Trophoblast cell (in vitro differentiated cells and primary cell): ENCODE data around the gene KRT6A.

ENCODE experiments used
- DNase-seq, 2 donors: peaks; one replicate each; pipeline ENCODE4 v3.0.0-alpha.2; 2016
- H2AFZ ChIP-seq: 2 replicates; pipeline ENCODE4 v1.6.1; 2013; ENCODE audit warnings: low read length, moderate library complexity, mild to moderate bottlenecking; ENCODE audit not compliant: insufficient read depth, poor library complexity
- H2AK5ac ChIP-seq: 2 replicates; pipeline ENCODE4 v1.6.1; 2013; ENCODE audit warnings: mild to moderate bottlenecking, low read length
- H2BK120ac ChIP-seq: 2 replicates; pipeline ENCODE4 v1.6.1; 2013; ENCODE audit warnings: low read length, mild to moderate bottlenecking, moderate library complexity; ENCODE audit not compliant: insufficient read depth, poor library complexity
- H2BK12ac ChIP-seq: 2 replicates; pipeline ENCODE4 v1.6.1; 2013; ENCODE audit warnings: mild to moderate bottlenecking, low read length, moderate library complexity
- H2BK5ac ChIP-seq: 2 replicates; pipeline ENCODE4 v1.6.1; 2013; ENCODE audit warnings: low read length, low read depth, moderate library complexity, mild to moderate bottlenecking; ENCODE audit not compliant: poor library complexity
- H3K14ac ChIP-seq: 2 replicates; pipeline ENCODE4 v1.6.1; 2013; ENCODE audit warnings: mild to moderate bottlenecking, low read length
- H3K18ac ChIP-seq: 2 replicates; pipeline ENCODE4 v1.6.1; 2013; ENCODE audit warnings: mild to moderate bottlenecking, low read length
- H3K23ac ChIP-seq: 2 replicates; pipeline ENCODE4 v1.6.1; 2013; ENCODE audit warnings: low read length
- H3K27ac ChIP-seq: 2 replicates; pipeline ENCODE4 v1.5.1; 2013; ENCODE audit warnings: low read depth, mild to moderate bottlenecking, inconsistent platforms, low read length, moderate library complexity
- H3K27me3 ChIP-seq: 2 replicates; pipeline ENCODE4 v1.6.1; 2013; ENCODE audit warnings: inconsistent platforms, mild to moderate bottlenecking, low read length, moderate library complexity; ENCODE audit not compliant: insufficient read depth
- H3K36me3 ChIP-seq, 2 experiments: 1 replicate in 1 of 2; 2 replicates in 1 of 2; pipeline ENCODE4 v1.6.1; 2013; ENCODE audit warnings: low read length in 2 of 2, mild to moderate bottlenecking in 2 of 2, moderate library complexity in 1 of 2; ENCODE audit not compliant: insufficient read depth in 2 of 2, control insufficient read depth in 1 of 2
- H3K4ac ChIP-seq: 2 replicates; pipeline ENCODE4 v1.6.1; 2013; ENCODE audit warnings: low read depth, mild to moderate bottlenecking, low read length, moderate library complexity
- H3K4me1 ChIP-seq, 2 experiments: 1 replicate in 1 of 2; 2 replicates in 1 of 2; pipeline ENCODE4 v1.6.1; 2013; ENCODE audit warnings: low read length in 2 of 2, mild to moderate bottlenecking in 2 of 2, moderate library complexity in 1 of 2; ENCODE audit not compliant: insufficient read depth in 2 of 2, control insufficient read depth in 1 of 2
- H3K4me2 ChIP-seq: 2 replicates; pipeline ENCODE4 v1.6.1; 2013; ENCODE audit warnings: inconsistent platforms, mild to moderate bottlenecking, low read length, moderate library complexity
- H3K4me3 ChIP-seq: 2 replicates; pipeline ENCODE4 v1.5.1; 2013; ENCODE audit warnings: mild to moderate bottlenecking, low read depth, low read length, inconsistent platforms
- H3K79me1 ChIP-seq: one replicate; pipeline ENCODE4 v1.6.1; 2013; ENCODE audit warnings: low read length
- H3K79me2 ChIP-seq: 2 replicates; pipeline ENCODE4 v1.6.1; 2013; ENCODE audit warnings: low read length, mild to moderate bottlenecking; ENCODE audit not compliant: control insufficient read depth, insufficient read depth, poor library complexity
- H3K9ac ChIP-seq: 2 replicates; pipeline ENCODE4 v1.6.1; 2013; ENCODE audit warnings: mild to moderate bottlenecking, low read length
- H3K9me3 ChIP-seq: 2 replicates; pipeline ENCODE4 v1.6.1; 2013; ENCODE audit warnings: low read depth, mild to moderate bottlenecking, control low read depth, inconsistent platforms, low read length; ENCODE audit not compliant: insufficient read depth
- H4K12ac ChIP-seq: 2 replicates; pipeline ENCODE4 v1.6.1; 2013; ENCODE audit warnings: low read depth, mild to moderate bottlenecking, low read length, moderate library complexity
- H4K8ac ChIP-seq: 2 replicates; pipeline ENCODE4 v1.6.1; 2013; ENCODE audit warnings: low read depth, mild to moderate bottlenecking, low read length, moderate library complexity
- H4K91ac ChIP-seq: one replicate; pipeline ENCODE4 v1.6.1; 2013; ENCODE audit warnings: low read depth, mild to moderate bottlenecking, low read length, moderate library complexity
- WGBS: extraction: QIAGEN DNeasy Blood & Tissue Kit; methylation state at CpG from one replicate; pipeline ENCODE4 v1.1.7; 2013; ENCODE audit warnings: missing lambda C conversion rate; ENCODE audit not compliant: insufficient read length, insufficient coverage; ENCODE audit errors: extremely low coverage; 5-methylcytosine and 5-hydroxymethylcytosine counted together

The KRT6A gene

DNA sequence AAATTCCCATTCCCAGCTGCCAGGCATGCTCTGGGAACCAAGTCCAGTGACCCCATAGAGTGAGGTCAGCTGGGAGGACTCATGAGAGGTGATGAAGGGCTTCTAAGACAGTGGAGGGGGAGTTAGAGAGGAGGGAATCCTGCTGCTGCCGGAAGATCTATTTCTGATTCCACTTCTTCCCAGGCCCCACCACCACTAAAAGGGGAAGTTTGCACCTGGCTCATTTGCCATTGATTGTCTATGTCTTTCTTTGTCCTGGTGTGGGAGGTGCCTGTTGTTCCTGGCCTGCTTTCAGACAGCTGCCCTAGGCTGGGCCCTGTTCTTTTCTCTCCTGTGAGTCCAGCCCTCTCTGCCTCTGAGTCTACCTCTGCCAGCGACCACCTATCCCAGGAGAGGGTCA lies 3.0 kb upstream of the KRT6A start:
- Histone ChIP-seq H4K91ac (peak overlapping the region; percentile 45), H3K4ac (no peak overlapping the region), H2BK120ac (no peak overlapping the region), H2BK12ac (peak overlapping the region; percentile 23), H4K8ac (no peak overlapping the region), H3K23ac (no peak overlapping the region), H3K79me2 (no peaks in the 10 kb centered on the region), H2AFZ (no peak overlapping the region), H3K79me1 (no peaks in the 10 kb centered on the region), H3K4me3 (no peak overlapping the region), H2AK5ac (no peak overlapping the region), H4K12ac (no peak overlapping the region), H3K36me3 (no peaks in the 10 kb centered on the region), H3K4me1 (peaks cover 10 to 12% of the 10 kb centered on the region in 2 experiments), H2BK5ac (peak overlapping the region; percentile 11), H3K18ac (no peak overlapping the region), H3K9ac (no peak overlapping the region), H3K4me2 (no peak overlapping the region), H3K9me3 (peaks cover 1% of the 10 kb centered on the region), H3K27ac (peak overlapping the region; percentile 59), H3K14ac (no peak overlapping the region), H3K27me3 (no peaks in the 10 kb centered on the region)
- WGBS, result no CpG with 5 or more reads among the region's 2 CpGs
- no peak for DNase-seq

DNA sequence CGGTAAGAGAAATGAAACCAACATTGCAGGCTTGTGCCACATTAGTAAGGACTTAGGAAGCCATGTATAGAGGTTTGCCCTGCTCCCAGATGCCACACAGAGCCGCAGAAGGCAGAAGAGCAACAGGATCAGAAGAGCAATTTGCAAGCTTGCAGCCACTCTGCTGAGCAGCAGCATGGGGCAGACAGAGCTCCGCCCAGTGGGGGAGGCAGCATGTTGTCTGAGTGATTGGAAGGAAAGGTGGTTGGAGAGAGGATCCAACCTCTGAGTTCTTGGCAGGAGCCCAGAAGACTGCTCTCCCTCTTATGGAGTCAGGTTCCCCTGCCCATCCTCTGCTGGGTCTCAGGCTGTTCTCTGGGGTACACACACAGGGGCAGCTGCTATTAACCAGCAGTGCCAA lies 2.3 kb upstream of the KRT6A start:
- Histone ChIP-seq H3K79me2 (no peaks in the 10 kb centered on the region), H3K27ac (no peak overlapping the region), H3K4ac (no peak overlapping the region), H2AK5ac (no peak overlapping the region), H3K27me3 (no peaks in the 10 kb centered on the region), H2AFZ (no peak overlapping the region), H3K9ac (no peak overlapping the region), H4K91ac (no peak overlapping the region), H3K79me1 (no peaks in the 10 kb centered on the region), H3K4me1 (peaks cover 10 to 12% of the 10 kb centered on the region in 2 experiments), H3K18ac (no peak overlapping the region), H4K12ac (no peak overlapping the region), H4K8ac (no peak overlapping the region), H2BK12ac (no peak overlapping the region), H2BK5ac (no peak overlapping the region), H3K36me3 (no peaks in the 10 kb centered on the region), H2BK120ac (no peak overlapping the region), H3K14ac (no peak overlapping the region), H3K4me3 (no peak overlapping the region), H3K9me3 (no peaks in the 10 kb centered on the region), H3K23ac (no peak overlapping the region), H3K4me2 (no peak overlapping the region)
- DNase-seq, result peak in 1 of 2 donors; percentile 18
- WGBS, result no CpG with 5 or more reads among the region's 3 CpGs

DNA sequence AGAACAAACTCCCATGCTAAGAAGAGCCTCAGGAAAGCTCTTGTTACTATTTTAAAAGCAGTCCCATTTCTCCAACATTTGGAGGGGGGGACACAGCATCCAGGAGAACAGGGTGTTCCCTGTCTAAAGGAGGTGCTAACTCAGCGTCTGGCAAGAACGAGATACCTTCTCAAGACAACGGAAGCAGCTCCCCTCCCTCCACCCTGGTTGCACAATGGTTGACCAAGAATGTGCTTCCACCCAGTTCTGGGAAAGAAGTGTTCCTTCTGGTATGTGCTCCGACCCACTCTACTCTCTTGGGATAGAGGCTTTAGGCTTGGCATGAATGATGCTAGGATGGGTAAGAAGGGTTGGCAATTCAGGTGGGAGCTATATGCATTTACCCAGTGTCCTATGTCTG lies 1.5 kb upstream of the KRT6A start:
- no CpG with 5 or more reads among the region's 4 CpGs for WGBS

DNA sequence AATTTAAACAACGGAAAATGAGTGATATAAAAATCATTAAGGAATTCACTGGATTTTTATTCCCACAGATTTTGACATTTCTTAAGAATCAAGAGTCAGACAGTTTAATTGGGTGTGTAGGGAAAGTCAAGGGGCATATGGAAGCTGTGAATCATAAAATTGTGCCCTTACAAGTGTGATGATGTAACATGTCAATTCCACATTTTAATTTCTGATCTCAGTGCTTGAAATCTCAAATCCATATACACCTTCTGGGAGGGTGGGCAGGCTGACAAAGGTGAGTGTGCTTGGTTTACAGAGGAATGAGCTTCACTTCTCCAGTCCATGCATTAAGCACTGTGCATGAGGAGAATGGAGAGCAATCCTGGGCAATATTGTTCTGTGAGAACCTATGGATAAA lies 1.0 kb upstream of the KRT6A start:
- Histone ChIP-seq H3K9ac (no peak overlapping the region), H3K79me1 (no peaks in the 10 kb centered on the region), H2AK5ac (no peak overlapping the region)

More for the DNA sequence above, 1.5 kb upstream of the KRT6A start:
- Histone ChIP-seq H3K9me3 (no peaks in the 10 kb centered on the region), H2BK5ac (no peak overlapping the region), H3K23ac (no peak overlapping the region), H2AK5ac (no peak overlapping the region), H4K8ac (no peak overlapping the region), H2BK12ac (no peak overlapping the region), H3K4me3 (no peak overlapping the region), H2AFZ (no peak overlapping the region), H3K9ac (no peak overlapping the region), H4K91ac (no peak overlapping the region), H3K27me3 (no peaks in the 10 kb centered on the region), H3K14ac (no peak overlapping the region), H3K4ac (no peak overlapping the region), H3K79me1 (no peaks in the 10 kb centered on the region), H2BK120ac (no peak overlapping the region), H3K36me3 (no peaks in the 10 kb centered on the region), H4K12ac (no peak overlapping the region), H3K27ac (no peak overlapping the region), H3K4me1 (peaks cover 10 to 12% of the 10 kb centered on the region in 2 experiments), H3K18ac (no peak overlapping the region), H3K4me2 (no peak overlapping the region), H3K79me2 (no peaks in the 10 kb centered on the region)
- DNase-seq, result peak; percentile 67 to 83

More for the DNA sequence above, 1.0 kb upstream of the KRT6A start:
- peak in 1 of 2 donors; percentile 11 for DNase-seq
- H2AFZ ChIP-seq, result no peak overlapping the region
- no peaks in the 10 kb centered on the region for H3K9me3 ChIP-seq
- no peak overlapping the region for H4K91ac ChIP-seq
- WGBS, result no CpG with 5 or more reads among the region's 1 CpG
- H2BK120ac ChIP-seq, result no peak overlapping the region
- no peak overlapping the region for H3K23ac ChIP-seq
- H4K8ac ChIP-seq, result no peak overlapping the region
- H3K18ac ChIP-seq, result no peak overlapping the region
- H3K27ac ChIP-seq, result no peak overlapping the region
- no peak overlapping the region for H2BK12ac ChIP-seq
- no peaks in the 10 kb centered on the region for H3K79me2 ChIP-seq
- H3K27me3 ChIP-seq, result no peaks in the 10 kb centered on the region
- H3K4me1 ChIP-seq, result peaks cover 10 to 12% of the 10 kb centered on the region in 2 experiments
- no peak overlapping the region for H4K12ac ChIP-seq
- H3K14ac ChIP-seq, result no peak overlapping the region
- H3K4me2 ChIP-seq, result no peak overlapping the region
- no peaks in the 10 kb centered on the region for H3K36me3 ChIP-seq
- H3K4me3 ChIP-seq, result no peak overlapping the region
- H3K4ac ChIP-seq, result no peak overlapping the region
- H2BK5ac ChIP-seq, result no peak overlapping the region
